Caco-2 (cell line): ENCODE data around the gene COL19A1. TPM values are rescaled to one million over a fixed set of nuclear protein-coding genes. Genes with fewer than 3 reads are reported as not detected.
A peak's percentile ranks its signal among the peaks of the same experiment; 100 is the strongest.

Experiments
- BruUV-seq: library from RNA; stranded (reverse); fragments of 400-500 nt; replicated peaks from 2 replicates; lab custom pipeline; 2021; lab: Mats Ljungman, UMichigan
- CTCF ChIA-PET: fragments of 300-600 bp; sonication (Branson Sonifier 250); formaldehyde crosslinking; loops from one replicate; lab custom pipeline; 2022; ENCODE audit warnings: antibody characterized with exemption; lab: Charles Lee
- POLR2A ChIA-PET: fragments of 300-600 bp; sonication (Branson Sonifier 250); formaldehyde crosslinking; loops from one replicate; lab custom pipeline; 2022; ENCODE audit warnings: antibody characterized with exemption; lab: Charles Lee
- DNase-seq, 2 experiments: peaks; one replicate each; pipeline versions ENCODE4 v3.0.0 to v3.0.0-alpha.2; 2020 to 2022
- H3K27me3 ChIP-seq: replicated peaks from 2 replicates; pipeline ENCODE4 v1.6.0; 2011; ENCODE audit warnings: low read length; ENCODE audit not compliant: control insufficient read depth, insufficient read depth
- H3K36me3 ChIP-seq: 2 replicates; pipeline ENCODE4 v1.5.1; 2011; ENCODE audit warnings: low read length; ENCODE audit not compliant: control insufficient read depth, insufficient read depth
- H3K4me1 ChIP-seq: fragments of 250-450 bp; sonication (Bioruptor Pico); 2 replicates; pipeline ENCODE4 v1.5.1; 2020; ENCODE audit warnings: mild to moderate bottlenecking
- H3K4me3 ChIP-seq: 2 replicates; pipeline ENCODE4 v1.5.1; 2011; ENCODE audit warnings: low read depth, mild to moderate bottlenecking, control low read depth, low read length
- H3K9me3 ChIP-seq: fragments of 250-450 bp; sonication (Bioruptor Pico); 2 replicates; pipeline ENCODE4 v1.5.1; 2020; ENCODE audit warnings: mild to moderate bottlenecking, moderate library complexity
- H3K27ac Mint-ChIP-seq: one replicate; pipeline ENCODE4 v1.8.0; 2022; ENCODE audit warnings: mixed read lengths; ENCODE audit not compliant: unreplicated experiment
- H3K27me3 Mint-ChIP-seq: one replicate; pipeline ENCODE4 v1.8.0; 2022; ENCODE audit warnings: mixed read lengths; ENCODE audit not compliant: insufficient read depth, unreplicated experiment
- H3K36me3 Mint-ChIP-seq: one replicate; pipeline ENCODE4 v1.8.0; 2022; ENCODE audit warnings: mild to moderate bottlenecking, mixed read lengths; ENCODE audit not compliant: insufficient read depth, unreplicated experiment
- H3K4me1 Mint-ChIP-seq: one replicate; pipeline ENCODE4 v1.8.0; 2022; ENCODE audit warnings: low read depth, mixed read lengths; ENCODE audit not compliant: unreplicated experiment
- H3K4me3 Mint-ChIP-seq: one replicate; pipeline ENCODE4 v1.8.0; 2022; ENCODE audit warnings: mild to moderate bottlenecking, moderate library complexity, mixed read lengths; ENCODE audit not compliant: unreplicated experiment
- H3K9me3 Mint-ChIP-seq: one replicate; pipeline ENCODE4 v1.8.0; 2022; ENCODE audit warnings: mixed read lengths; ENCODE audit not compliant: unreplicated experiment
- intact Hi-C: fragments of 100-400 bp; cut with micrococcal nuclease; formaldehyde crosslinking; loops from one replicate; pipeline ENCODE4 v1.10.0; 2022; ENCODE audit not compliant: unreplicated experiment
- total RNA-seq: library from RNA; stranded (reverse); gene quantifications from 2 replicates; pipeline ENCODE4 v1.2.3, GENCODE V29; 2022
- TF ChIP-seq, protein P1 (sequence below), 2 experiments: fragments of 200-600 bp in 1 of 2; IDR thresholded peaks; 1 replicate in 1 of 2; 2 replicates in 1 of 2; pipeline versions ENCODE4 v1.5.1 to v1.8.0; 2011 to 2022; ENCODE audit warnings: antibody characterized with exemption in 1 of 2, control low read depth in 1 of 2, inconsistent platforms in 1 of 2, low read depth in 1 of 2, low read length in 1 of 2, mild to moderate bottlenecking in 1 of 2, moderate library complexity in 1 of 2; ENCODE audit not compliant: insufficient read depth in 1 of 2, severe bottlenecking in 1 of 2, unreplicated experiment in 1 of 2

The COL19A1 gene
- total RNA-seq, 1 experiment from 2014 or later, result not detected

DNA sequence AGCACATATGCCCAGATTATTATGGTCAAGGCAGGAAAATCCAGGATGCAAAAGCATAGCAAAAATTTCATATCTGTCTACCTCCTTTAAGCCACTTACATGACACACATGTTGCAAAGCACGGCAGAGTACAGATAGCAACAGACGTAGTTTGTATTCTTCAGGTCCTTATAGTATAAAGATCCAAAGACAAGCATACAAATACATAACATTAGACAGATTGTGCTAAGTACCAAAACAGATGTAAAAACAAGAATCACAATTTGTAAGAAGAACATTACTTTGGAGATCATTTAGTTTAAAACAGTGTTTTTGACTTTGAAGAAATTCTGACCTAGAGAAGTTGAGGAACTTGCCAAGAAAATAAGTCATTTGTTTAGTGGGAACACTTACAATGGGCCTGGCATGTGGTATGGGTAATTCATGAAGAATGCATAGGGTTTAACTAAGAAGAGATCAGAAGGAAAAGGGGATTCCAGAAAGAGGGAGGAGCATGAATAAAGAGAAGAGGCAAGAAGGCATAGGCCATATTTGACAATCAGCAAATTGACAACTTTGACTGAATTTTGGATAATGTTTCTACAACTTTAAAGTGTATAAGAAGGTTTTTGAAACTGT lies 39.0 kb upstream of the COL19A1 start:
- no peaks in the 10 kb centered on the region for H3K9me3 ChIP-seq
- H3K27ac Mint-ChIP-seq, result no peak overlapping the region
- POLR2A ChIA-PET, result no interaction called here
- H3K4me3 ChIP-seq, result no peak overlapping the region
- no peaks in the 10 kb centered on the region for H3K4me1 Mint-ChIP-seq
- no peaks in the 10 kb centered on the region for H3K27me3 Mint-ChIP-seq
- DNase-seq, result no peak
- TF ChIP-seq, protein P1, sequence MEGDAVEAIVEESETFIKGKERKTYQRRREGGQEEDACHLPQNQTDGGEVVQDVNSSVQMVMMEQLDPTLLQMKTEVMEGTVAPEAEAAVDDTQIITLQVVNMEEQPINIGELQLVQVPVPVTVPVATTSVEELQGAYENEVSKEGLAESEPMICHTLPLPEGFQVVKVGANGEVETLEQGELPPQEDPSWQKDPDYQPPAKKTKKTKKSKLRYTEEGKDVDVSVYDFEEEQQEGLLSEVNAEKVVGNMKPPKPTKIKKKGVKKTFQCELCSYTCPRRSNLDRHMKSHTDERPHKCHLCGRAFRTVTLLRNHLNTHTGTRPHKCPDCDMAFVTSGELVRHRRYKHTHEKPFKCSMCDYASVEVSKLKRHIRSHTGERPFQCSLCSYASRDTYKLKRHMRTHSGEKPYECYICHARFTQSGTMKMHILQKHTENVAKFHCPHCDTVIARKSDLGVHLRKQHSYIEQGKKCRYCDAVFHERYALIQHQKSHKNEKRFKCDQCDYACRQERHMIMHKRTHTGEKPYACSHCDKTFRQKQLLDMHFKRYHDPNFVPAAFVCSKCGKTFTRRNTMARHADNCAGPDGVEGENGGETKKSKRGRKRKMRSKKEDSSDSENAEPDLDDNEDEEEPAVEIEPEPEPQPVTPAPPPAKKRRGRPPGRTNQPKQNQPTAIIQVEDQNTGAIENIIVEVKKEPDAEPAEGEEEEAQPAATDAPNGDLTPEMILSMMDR (IDR thresholded peaks at IDR 0.05; ENCODE audit: insufficient read depth in 1 of 2, low read depth in 1 of 2, low read length in 1 of 2, severe bottlenecking in 1 of 2, unreplicated experiment in 1 of 2), result no peak
- no peaks in the 10 kb centered on the region for H3K36me3 ChIP-seq
- no peak overlapping the region for H3K4me3 Mint-ChIP-seq
- no peaks in the 10 kb centered on the region for H3K9me3 Mint-ChIP-seq
- H3K27me3 ChIP-seq, result no peaks in the 10 kb centered on the region
- peaks cover 4% of the 10 kb centered on the region; the same call in 1 of the 2 replicates for H3K4me1 ChIP-seq
- H3K36me3 Mint-ChIP-seq, result no peaks in the 10 kb centered on the region
- intact Hi-C loops, result no loop called here
- CTCF ChIA-PET, result no interaction called here
- no TSS peak for BruUV-seq

DNA sequence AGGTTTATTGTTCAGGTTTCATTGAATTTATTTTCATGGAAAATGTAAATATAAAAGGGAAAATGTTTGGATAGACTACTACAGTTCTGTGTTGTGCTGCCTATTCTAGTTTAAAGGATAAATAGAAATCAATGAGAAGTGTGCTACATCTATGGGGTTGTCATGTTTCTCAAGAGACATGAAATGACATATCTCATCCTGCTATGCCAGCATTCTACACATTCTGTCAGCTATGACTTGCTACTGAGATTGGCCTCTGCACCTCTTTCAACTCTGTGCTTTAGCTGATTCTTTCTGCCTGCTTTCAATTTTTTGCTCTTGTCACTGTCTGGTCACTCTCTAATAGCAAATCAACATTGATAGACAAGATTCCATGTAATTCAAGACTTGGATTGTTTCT lies 33.8 kb upstream of the COL19A1 start:
- TF ChIP-seq, protein P1 (IDR thresholded peaks at IDR 0.05; ENCODE audit: insufficient read depth in 1 of 2, low read depth in 1 of 2, low read length in 1 of 2, severe bottlenecking in 1 of 2, unreplicated experiment in 1 of 2), result no peak
- no peak overlapping the region for H3K4me3 ChIP-seq
- Mint-ChIP-seq H3K4me1 (no peaks in the 10 kb centered on the region), H3K27ac (no peak overlapping the region), H3K36me3 (no peaks in the 10 kb centered on the region), H3K27me3 (peaks cover 3% of the 10 kb centered on the region), H3K4me3 (no peak overlapping the region), H3K9me3 (no peaks in the 10 kb centered on the region)
- intact Hi-C loops, result no loop called here
- no peaks in the 10 kb centered on the region for H3K9me3 ChIP-seq
- H3K36me3 ChIP-seq, result no peaks in the 10 kb centered on the region
- no peaks in the 10 kb centered on the region for H3K4me1 ChIP-seq
- no peak for DNase-seq
- ChIA-PET CTCF (no interaction called here), POLR2A (no interaction called here)
- BruUV-seq, result no TSS peak
- H3K27me3 ChIP-seq, result no peaks in the 10 kb centered on the region

DNA sequence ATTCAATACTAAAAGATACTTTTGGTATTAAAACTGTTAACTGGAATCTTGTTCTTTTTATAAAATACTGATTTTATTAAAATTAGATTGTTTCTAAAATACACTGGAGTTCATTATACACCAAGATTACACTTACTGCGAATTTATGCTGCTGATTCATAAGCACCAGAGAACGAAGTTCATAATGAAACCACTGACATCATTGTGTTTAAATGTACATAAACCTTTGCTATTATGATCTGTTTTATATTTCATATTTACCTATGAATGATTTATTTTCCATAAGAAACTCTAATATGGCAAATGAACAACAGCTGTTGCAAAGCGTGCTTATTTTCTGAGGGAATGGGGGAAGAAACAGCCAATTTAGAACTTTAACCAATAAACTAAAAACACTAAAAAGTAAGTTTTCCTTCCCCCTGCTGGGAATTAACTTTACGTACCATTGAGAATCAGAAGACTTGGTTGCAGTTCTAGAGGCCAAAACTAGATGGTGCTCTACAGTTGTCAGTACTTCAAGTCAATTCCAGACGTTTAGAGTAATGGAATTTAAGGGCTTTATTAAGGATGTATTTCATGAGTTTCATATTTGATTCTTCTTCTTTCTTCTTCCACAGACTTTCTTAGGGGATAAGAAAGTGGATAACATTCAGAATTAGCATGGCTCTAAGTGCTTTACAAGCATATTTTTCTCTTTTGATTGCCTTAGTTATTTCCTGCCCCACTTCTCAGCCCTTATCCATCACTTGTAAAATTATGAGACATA lies 30.8 kb upstream of the COL19A1 start:
- intact Hi-C loops, result loop anchor here (1.0 to 5.0 kb wide), 5 partner anchors 32 to 332 kb away; no protein-coding TSS in a partner anchor
- H3K9me3 ChIP-seq, result no peaks in the 10 kb centered on the region
- H3K27me3 ChIP-seq, result no peaks in the 10 kb centered on the region
- no peaks in the 10 kb centered on the region for H3K36me3 Mint-ChIP-seq
- H3K9me3 Mint-ChIP-seq, result no peaks in the 10 kb centered on the region
- no TSS peak for BruUV-seq
- POLR2A ChIA-PET, result no interaction called here
- no peaks in the 10 kb centered on the region for H3K4me1 ChIP-seq
- no peaks in the 10 kb centered on the region for H3K4me1 Mint-ChIP-seq
- CTCF ChIA-PET, result no interaction called here
- no peak overlapping the region for H3K4me3 Mint-ChIP-seq
- H3K27ac Mint-ChIP-seq, result no peak overlapping the region
- no peak overlapping the region for H3K4me3 ChIP-seq
- peak in 1 of 2 experiments; percentile 42 for DNase-seq
- TF ChIP-seq, protein P1 (IDR thresholded peaks at IDR 0.05; ENCODE audit: insufficient read depth in 1 of 2, low read depth in 1 of 2, low read length in 1 of 2, severe bottlenecking in 1 of 2, unreplicated experiment in 1 of 2), result peak; percentile 56 to 79
- peaks cover 5% of the 10 kb centered on the region for H3K27me3 Mint-ChIP-seq
- H3K36me3 ChIP-seq, result no peaks in the 10 kb centered on the region
